Measurements from ENCODE around the gene ZMIZ1. TPM values are rescaled to one million over a fixed set of nuclear protein-coding genes. Genes with fewer than 3 reads are reported as not detected.

ZMIZ1 gene
- polyA plus RNA-seq, 4 donors = 74.1 to 80.9 (median 77.0) TPM

- no peak for DNase-seq (ENCODE audit: low read depth in 4 of 4, low spot score in 3 of 4)
Observed at GRCh38 chr10:79079490-79080355, 11.0 kb downstream of the ZMIZ1 start.

GRCh38 chr10:79081353-79082034 is 12.7 kb downstream of the ZMIZ1 start:
- no peak for DNase-seq (ENCODE audit: low read depth in 4 of 4, low spot score in 3 of 4)

GRCh38 chr10:79082035-79082373 is 13.2 kb downstream of the ZMIZ1 start:
- DNase-seq (ENCODE audit: low read depth in 4 of 4, low spot score in 3 of 4) = no peak

- no peak for DNase-seq (ENCODE audit: low read depth in 4 of 4, low spot score in 3 of 4)
Observed at GRCh38 chr10:79082631-79083596, 14.1 kb downstream of the ZMIZ1 start.

DNA sequence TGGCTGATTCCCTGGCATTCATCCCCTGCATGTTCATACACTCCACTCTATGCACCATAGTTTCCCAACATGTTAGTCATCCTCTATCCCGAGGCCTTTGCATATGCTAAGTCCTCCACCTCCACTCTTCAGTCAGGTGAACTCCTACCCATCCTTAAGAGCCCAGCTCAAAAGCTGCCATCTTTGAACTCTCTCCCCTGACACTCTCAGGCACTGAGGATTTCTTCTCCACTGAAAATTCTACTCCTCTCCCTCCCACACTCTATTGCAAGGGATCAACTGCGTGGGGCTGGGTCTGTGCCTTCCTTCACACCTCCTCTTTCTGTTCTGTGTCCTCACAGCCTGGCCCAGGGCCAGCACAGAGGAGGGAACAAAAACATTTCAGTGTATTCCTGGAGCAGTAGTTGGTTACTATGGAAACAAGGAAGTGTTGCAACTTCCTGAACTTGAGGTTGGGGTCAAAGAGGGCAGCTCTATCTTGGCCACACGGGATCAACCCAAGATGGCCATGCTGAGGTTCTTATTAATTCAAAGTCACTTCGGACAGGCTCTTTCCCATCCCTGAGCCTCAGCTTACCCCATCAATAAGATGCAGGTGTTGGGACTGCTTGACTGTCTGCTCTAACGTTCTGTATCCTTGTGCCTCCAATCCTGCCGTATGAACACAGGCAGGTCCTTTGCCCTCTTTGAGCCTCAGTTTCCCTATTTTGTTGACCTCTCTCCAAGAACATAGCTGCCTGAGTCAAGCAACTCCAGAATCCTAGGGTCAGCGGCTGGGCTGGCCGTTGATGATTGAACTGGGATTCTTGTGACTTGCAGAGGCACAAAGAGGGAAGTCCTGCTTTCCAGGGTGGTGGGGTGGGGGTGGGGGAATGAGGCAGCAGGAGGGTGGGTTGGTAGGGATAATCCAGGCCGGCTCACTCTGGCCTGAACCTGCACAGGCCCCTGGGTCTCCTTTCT is 15.5 kb downstream of the ZMIZ1 start:
- DNase-seq (ENCODE audit: low read depth in 4 of 4, low spot score in 3 of 4) = peak in 1 of 4 donors; percentile 55

- DNase-seq (ENCODE audit: low read depth in 4 of 4, low spot score in 3 of 4) = no peak
Observed at GRCh38 chr10:79084972-79085597, 16.3 kb downstream of the ZMIZ1 start.

GRCh38 chr10:79086822-79087221 is 18.1 kb downstream of the ZMIZ1 start:
- DNase-seq (ENCODE audit: low read depth in 4 of 4, low spot score in 3 of 4) = no peak

- no peak for DNase-seq (ENCODE audit: low read depth in 4 of 4, low spot score in 3 of 4)
Observed at GRCh38 chr10:79087721-79088120, 19.0 kb downstream of the ZMIZ1 start.

DNA sequence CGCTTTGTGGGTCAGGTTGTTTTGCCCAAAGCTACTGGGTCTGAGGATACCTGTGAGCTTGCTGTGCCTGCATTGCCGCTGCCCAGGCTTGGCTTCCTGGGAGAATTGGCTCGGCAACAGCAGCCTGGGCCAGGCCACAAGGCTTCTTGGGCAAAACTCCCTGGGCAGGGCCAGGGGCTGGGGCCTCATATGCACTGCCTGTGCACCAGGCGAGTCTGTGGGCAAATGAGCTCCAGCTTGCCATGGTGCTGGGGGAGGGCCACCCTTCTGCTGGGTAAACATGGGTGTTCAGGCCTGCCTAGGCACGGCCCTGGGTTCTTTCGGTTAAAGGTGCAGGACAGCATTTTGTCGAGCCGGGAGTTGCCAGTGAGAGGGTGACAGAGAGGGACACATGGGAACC is 19.4 kb downstream of the ZMIZ1 start:
- DNase-seq (ENCODE audit: low read depth in 4 of 4, low spot score in 3 of 4) = no peak

GRCh38 chr10:79088613-79089355 is 20.0 kb downstream of the ZMIZ1 start:
- DNase-seq (ENCODE audit: low read depth in 4 of 4, low spot score in 3 of 4) = no peak

DNA sequence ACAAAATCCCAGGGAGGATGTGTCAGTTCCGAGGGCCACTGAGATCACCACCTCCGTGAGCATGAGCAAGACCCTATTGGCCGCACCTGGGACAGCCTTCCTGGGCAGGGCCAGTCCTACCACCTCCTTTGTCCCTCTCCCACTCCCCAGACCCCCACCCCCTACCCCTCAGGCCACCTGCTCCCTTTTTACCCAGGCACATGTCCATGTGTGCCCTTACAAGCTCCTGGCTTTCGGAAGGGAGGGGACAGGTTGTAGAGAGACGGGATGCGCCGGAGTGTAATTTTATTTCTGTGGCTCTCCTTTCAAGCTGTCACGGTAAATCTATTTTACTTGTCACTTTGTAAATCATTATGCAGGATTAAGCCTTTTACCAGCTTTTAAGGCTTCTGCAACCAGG is 20.9 kb downstream of the ZMIZ1 start:
- DNase-seq (ENCODE audit: low read depth in 4 of 4, low spot score in 3 of 4) = no peak

DNA sequence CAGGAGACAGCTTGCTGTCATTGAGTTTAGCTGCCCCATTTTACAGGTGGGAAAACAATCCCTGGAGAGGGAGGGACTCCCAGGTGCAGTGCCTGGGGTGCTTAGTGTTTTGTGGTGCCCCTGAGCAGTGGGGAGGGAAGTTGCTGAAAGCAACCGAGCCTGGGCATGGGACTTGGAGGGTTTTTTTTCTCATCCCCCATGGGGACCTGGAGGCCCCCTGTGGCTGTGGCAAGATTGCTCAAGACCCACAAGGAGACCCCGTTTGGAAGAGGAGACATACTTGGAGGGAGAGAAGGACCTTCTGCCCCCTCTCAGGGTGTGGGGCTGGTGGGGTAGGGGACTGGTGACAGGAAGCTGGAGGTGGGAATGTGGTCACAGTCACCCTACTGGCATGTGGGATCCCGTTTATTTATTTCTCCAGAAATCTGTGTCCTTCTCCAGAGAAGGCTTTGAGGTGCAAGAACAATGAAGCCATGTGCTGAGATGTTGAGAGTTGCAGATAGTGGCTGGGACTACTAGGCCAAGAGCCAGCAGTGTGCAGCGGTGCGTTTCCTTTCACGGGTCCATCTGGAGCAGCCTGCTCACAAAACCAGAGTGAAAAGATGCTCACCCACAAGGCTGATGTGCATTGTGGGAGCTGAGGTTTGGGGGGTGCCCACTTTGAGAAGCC is 21.5 kb downstream of the ZMIZ1 start:
- DNase-seq (ENCODE audit: low read depth in 4 of 4, low spot score in 3 of 4) = no peak

DNA sequence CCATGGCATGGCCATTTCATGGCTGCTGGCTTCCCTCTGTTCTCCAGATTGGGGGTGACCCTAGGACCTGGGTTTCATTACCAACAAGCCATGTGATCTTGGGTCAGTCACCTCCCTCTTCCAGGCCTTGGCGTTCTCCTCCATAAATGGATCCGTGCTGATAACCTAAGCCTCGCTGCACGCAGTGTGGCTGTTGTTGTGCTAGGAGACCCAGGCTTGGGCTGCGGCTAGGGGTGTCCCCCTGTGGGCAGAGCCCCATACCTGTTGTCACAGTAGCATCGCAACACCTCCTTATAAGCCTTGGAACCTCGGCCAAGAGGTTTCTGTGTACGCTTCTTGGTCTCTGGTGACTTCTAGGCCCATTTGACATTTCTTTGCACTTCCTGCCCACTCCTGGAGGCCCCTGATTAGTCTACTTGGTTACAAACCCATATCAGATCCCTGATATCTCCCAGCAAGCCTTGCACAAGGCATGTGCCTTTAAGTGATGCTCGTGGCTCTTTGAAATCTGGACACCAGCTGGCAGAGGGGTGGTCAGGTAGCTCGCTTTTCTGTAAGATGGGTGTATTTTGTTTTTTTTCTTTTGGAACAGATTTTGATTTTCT is 23.6 kb downstream of the ZMIZ1 start:
- DNase-seq (ENCODE audit: low read depth in 4 of 4, low spot score in 3 of 4) = no peak

DNA sequence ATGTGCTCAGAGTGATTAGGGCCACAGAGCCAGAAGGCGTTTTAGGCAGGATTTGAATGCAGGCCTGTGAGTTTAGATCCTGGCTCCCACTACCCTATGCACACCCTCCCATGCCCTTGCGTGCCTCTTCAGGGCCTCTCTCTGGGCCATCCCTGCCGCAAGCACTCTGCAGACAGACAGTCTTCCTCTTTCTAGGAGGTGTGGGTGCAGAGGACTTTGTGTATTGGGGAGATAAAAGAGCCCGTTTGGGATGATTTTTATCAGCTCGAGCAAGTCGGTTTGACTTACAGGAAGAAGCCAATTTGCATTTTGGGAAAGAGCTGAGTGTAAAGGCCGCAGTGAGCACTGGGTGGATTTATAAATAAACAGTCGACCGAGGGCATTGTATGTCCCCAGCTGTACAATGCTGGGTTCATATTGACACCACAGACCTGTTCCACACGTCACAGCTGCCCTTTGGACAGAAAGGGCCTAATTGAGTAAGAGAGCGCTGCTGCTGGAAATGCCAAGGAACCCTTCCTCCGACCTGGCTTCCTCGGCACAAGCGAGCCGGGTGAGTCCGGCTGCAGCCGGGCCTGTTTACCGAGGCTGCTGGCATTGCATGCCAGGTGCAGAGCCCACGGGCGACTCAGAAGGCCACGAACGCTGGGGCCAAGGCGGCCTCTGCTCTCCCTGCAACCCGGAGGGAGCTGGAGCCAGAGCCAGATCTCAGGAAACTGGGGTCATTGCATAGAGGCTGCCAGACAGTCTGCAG is 25.1 kb downstream of the ZMIZ1 start:
- no peak for DNase-seq (ENCODE audit: low read depth in 4 of 4, low spot score in 3 of 4)

DNA sequence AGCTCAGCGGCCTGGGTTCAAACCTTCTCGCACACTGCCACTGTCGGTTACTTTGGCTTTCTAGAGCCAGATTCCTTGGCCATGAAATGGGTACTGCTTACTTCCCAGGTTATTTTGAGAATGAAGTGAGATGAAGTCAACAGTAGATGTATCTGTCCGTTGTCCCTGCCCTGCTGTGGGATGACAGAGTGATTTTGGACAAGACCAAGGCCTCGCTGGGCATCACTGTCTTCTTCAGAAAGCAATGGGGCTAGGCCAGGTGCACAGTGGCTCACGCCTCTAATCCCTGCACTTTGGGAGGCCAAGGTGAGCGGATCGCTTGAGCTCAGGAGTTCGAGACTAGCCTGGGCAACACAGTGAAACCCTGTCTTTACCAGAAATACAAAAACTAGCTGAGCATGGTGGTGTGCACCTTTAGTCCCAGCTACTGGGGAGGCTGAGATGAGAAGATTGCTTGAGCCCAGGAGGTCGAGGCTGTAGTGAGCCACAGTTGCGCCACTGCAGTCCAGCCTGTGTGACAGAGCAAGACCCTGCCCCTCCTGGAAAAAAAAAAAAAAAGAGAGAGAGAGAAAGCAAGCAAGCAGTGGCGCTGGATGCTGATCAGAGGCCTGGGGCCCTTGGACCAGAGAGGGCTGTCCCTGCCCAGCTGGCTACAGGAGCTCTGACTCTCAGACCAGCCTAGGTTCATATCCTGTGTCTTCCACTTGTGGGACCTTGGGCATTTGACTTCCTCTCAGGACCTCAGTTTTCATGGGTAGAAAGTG is 25.8 kb downstream of the ZMIZ1 start:
- DNase-seq (ENCODE audit: low read depth in 4 of 4, low spot score in 3 of 4) = no peak

DNA sequence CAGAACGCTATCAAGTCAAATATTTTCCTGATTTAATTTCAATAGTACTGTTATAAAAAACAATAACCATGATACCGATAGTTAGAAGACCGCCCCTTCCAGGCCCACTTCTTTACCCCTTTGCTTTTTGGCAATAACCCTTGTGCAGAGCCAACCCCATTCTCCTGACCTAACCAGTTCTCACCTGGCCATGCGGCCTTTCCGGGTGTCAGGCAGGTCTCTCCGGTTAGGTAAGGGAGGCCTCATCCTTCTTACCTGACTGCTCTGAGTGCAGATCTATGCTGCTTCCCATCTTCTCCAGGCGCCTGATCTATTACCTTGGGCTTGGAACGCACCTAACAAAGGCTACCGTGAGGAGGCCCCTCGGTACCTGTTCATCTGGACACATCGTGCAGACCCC is 26.6 kb downstream of the ZMIZ1 start:
- DNase-seq (ENCODE audit: low read depth in 4 of 4, low spot score in 3 of 4) = no peak

All from right renal pelvis (tissue), 4 donors.